HPDE6-E6E7 (cell line): ENCODE measurements around the gene SIN3A.
"Not testable (repeated sequence)": the region's sequence is repeated elsewhere in the genome, so short reads cannot be mapped to it uniquely, and the experiment has no call there.

ENCODE experiments used
- DNase-seq: peaks from one replicate; pipeline ENCODE4 v3.0.0; 2011; ENCODE audit warnings: missing footprints; ENCODE audit errors: extremely low spot score

Gene SIN3A

DNA sequence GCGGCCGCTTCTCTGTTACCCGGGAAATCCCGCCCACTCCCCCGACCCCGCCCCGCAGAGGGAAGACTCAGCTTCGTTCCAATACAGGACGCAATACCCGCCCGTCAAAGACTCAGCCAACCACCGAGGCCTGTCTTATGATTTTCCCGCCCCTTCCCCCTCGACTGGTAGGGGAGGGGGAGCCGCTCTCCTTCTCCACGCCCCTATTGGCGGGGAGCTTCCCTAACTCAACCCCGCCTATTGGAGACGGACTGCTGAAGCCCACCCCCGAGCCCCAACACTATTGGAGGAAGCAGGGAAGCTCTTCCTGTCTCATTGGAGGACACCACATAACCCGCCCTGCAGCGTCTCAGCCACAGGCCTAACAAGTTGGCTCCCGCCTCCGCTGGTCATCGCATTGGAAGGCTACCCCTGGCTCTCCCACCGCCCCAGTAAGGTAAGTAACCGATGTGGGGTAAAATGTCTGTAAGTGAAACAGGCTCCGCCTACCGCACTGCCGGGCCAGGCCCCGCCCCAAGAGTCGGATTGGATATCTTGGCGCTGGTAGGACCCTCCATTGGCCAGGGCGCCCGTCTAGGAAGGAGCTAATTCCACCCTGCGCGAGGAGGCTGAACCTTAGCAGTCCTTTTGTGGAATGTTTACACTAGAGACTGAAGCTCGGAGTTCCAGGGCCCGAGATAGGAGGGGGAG lies at the start of gene SIN3A:
Gene SIN3A (minus strand): TSS at position 17 of the 690 bp plus-strand sequence. CDS start 21,315 bp downstream, outside the sequence.
- peak; percentile 89 for DNase-seq

- DNase-seq = no peak
Observed at GRCh38 chr15:75493732-75494131, 42.2 kb upstream of the SIN3A start.

DNA sequence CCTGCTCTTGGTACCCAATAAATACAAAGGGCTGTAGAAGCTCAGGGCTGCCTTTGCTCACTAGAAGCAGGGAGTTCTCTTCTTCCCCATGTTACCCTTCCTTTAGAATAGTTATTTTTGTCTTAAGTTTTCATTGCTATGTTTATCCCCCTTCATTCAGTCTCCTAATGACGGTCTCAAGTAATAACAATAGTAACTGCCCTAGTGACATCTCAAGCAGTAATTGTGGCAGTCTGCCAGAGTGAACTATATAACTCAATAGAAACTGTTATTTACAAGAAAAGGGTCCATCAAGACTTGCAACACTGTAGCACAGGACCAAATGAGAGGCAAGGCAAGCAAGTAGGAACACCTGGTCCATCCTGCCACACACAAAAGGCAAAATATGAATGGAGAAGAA lies 32.5 kb upstream of the SIN3A start:
- DNase-seq = no peak

DNA sequence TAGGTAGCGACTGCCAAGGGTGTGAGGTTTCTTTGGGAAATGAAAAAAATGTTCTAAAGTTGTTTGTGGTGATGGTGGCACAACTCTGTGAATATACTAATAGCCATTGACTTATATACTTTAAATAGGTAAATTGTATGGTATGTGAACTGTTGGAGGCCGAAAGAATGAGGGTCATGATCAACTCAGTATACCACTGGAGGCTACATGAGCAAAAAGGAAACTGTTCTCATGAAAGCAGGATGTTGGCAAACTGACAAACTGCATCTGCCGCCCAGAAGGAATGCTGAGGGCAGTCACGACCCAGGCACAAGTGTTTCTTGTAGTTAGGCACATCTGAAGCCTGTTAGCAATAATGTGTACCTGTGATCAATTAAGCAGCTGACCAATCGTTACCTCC lies 32.1 kb upstream of the SIN3A start:
- DNase-seq = not testable (repeated sequence)

DNA sequence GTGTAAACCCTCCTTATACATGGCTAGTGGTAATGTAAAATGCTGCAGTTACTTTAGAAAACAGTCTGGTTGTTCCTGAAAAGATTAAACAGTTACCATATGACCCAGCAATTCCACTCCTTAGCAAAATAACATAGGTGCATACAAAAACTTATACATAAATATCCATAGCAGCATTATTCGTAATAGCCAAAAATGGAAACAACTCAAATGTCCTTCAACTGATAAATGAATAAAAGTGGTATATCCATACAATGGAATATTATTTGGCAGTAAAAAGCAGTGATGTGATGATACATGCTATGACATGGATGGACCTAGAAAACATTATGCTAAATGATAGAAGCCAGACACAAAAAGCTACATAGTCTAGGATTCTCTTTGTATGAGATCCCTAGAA lies 31.6 kb upstream of the SIN3A start:
- DNase-seq = no peak

DNA sequence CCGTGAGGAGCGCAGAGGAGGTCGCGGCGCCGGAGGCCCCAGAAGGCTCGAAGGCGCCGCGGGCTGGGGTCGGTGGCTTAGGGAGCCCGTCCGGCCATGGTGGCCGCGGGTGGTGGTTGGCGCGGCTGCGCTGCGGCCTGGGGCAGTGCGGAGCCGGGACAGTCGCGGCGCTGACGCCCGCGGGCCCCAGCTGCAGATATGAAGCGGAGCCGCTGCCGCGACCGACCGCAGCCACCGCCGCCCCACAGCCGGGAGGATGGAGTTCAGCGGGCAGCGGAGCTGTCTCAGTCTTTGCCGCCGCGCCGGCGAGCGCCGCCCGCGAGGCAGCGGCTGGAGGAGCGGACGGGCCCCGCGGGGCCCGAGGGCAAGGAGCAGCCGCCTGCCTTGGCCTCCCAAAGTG lies 29.0 kb upstream of the SIN3A start:
- not testable (repeated sequence) for DNase-seq

DNA sequence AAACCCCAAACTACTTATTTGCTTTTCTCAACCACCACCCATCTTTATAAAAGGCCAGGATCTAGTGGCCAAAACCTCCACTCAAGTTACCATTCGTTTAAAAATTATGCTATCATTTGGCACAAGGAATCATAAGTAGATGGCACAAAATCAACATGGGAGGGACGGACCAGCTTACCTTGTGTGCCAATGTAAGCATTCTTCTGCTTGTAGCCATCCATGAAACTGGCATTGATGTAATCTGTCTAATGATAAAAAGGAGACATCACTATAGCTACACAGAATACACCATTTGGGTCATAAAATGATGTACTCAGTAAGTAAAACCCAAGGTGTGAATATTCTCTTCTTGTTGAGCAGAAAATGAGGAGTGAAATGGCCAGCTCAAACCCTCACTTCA lies 28.2 kb upstream of the SIN3A start:
- DNase-seq = no peak

DNA sequence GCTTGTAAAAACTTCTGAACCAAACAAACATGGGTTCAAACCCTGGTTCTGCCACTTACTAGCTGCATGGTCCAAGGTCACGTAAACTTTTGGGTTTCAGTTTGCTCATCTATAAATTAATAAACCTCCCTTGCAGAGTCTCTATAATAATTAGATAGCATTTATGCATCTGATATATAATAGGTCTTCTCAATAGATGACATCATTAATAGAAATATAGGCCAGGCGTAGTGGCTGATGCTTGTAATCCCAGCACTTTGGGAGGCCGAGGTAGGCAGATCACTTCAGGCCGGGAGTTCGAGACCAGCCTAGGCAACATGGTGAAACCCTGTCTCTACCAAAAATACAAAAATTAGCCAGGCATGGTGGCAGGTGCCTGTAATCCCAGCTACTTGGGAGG lies 25.6 kb upstream of the SIN3A start:
- not testable (repeated sequence) for DNase-seq

DNA sequence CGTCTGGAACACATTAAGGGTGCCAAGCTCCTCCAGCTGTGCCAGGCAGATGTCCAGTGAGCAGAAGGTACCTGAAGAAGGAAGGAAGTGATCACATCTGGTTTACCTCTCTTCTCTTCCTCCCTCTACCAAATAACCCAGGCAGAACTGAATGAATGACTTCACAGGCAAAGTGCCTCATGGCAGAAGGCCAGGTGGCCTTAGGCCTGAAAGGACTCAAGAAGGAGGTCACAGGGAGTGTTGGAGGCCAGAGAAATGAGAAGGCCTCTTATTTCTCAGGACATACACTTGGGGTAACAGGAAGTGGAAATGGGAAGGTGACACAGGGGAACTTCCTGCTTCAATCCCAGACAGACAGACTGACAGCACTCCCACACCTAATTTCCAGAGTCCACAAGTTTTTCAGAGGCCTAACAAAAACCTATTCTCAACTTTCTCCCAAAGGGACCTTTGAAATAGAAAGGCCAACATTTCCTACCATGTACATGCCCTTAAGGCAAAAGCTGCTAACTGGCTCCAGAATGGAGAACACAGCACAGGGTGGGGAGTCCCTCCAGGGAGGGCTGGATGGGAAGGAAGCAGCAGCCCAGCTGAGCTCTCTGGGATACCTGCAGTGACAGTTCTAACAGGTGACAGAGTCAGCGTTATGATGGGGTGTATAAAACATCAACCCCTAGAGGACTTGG lies 17.6 kb upstream of the SIN3A start:
- no peak for DNase-seq

DNA sequence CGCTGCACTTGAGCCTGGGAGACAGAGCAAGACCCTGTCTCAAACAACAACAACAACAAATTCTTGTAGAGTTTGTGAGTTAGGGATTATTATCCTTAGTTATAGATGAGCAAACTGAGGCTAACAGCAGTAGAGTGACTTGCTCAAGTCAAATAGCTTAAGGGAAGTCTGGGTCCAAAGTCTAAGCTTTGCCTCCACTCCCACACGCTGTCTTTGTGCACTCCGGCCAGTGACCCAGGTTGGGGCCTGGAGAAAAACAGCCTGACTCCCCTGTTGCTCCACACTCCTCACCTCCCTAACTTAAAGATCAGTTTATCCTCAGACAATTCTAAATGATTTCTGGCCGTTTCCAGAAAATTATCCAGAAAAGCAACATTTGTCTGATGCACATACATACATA lies 9.2 kb upstream of the SIN3A start:
- no peak for DNase-seq

DNA sequence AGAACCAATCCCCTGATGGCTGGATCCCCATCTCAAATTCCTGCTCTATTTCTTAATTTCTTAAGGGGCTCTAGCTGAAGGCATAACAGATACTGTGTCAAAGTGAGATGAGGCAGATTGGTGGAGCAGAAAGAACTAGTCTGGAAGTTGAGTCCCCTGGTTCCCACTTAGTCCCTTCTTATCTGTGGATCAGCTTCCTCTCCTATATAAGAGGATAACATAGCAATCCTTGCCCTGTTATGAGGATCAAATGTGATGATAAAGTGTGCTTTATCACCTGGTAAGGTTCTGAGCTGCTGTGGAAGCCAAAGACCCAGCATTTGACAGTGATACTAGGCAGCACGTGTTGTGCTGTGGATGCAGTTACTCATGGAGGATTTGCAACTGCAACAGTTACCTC lies 8.1 kb upstream of the SIN3A start:
- no peak for DNase-seq

DNA sequence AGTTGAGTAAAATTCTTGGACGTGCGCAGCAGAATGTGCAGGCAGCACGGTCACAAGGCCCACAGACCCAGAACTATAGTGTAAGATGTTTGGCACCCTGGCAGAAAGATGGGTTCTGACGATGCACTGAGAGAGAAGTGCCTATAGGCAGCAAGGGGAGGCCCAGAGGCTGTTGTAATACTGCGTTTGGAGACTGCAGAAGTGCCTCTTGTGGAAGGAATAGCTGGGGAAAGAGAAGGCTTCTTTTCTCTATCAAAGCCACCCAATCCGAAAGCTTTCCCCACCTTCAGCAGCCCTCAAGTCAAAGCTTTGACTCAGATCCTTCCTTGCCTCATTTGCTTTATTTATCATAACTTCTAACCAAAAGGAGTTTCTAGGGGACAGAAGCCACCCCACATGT lies 5.2 kb upstream of the SIN3A start:
- DNase-seq = no peak

DNA sequence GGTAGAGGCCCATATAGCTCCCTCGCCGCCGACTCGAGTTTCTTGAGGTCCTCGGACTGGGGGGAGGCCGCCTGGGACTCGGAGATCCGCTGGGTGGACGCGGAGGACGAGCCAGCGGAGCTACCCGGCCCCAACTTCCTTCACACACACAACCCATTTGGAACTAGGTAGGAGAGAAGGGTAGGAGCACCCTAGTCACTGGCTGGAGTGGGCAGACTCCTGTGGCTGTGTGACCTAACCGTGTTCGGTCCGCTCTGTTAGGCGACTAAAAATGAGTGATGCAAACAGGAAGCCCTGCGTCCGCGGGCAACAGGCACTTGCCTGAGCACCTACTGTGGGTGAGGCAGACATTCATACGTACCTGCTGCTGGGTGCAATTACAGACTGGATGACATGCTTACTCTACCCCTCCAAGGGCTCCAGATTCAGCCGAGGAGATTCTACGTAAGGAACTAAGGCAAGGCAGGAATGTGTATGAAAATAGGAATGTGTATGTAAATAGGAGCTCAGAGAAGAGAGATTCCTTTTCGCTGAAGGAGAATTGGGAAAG lies 4.6 kb upstream of the SIN3A start:
- DNase-seq = no peak

DNA sequence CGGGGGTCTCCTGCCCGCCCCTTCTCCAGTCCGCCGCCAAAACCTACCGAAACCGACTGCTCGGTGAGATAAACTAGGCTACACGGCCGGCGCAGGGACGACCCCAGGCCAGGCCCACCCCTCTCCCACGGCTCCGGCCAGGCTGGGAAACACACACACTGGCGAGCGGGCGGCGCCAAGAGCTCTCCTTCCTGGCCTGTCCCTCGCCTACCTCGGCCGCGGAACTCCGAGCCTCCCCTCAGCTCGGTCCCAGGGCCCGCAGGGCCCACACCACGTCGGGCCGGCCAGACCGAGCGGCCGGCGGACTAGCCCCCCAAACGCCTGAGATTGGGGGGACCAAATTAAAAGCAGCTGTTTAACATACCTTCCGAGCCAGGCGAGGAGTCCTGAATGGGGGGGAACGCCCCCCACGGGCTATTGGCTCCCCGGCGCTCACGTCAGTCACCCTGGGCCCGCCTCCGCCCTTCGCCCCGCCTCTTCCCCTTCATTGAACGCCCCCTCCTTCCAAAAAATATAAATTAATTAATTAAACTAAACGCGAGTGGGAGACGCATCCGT lies 4.0 kb upstream of the SIN3A start:
- DNase-seq = peak; percentile 73

DNA sequence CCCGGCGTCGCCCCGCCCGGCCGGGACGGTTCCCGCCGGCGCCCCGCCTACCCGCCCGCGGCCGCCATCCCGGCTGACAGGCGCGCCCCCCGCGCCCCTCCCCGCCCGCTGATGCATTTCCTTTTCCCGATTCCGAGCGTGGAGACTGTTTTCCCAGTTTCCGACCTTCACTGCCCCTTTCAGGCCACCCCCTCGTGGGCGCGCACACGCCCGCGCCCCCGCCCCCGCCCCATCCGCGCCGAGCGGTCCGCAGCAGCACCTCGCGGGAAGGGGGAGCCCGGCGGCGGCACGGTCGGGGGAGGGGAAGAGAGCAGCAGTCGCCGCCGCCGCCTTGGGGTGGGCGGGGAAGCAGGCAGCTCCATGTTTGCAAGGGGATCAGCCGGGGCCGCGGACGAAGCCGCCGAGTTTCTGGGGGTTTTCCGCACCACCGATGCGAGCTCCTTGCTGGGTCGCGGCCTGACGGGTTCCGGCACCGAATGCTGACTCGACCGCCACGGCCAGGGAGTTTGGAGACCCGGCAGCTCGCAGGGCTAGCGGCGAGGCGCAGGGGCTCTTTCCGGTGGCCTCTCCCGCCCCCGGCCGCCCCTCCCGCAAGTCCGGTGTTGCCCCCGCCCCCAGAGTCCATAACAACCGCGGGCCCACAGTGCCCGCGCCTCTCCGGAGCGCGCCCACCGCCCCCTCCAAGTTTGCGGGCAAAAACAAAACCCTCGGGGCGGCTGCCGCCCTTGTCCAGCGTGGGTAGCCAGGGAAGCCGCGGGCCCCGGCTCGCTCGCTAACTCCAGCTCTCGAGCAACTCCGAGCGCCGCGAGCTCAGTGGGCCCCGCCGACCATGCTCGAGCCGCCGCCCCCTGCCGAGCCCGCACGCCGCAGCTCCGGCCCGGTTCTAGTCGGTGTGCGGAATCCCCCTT lies 3.2 kb upstream of the SIN3A start:
- DNase-seq = no peak

- DNase-seq = peak; percentile 93
Observed at GRCh38 chr15:75453703-75454470, 2.4 kb upstream of the SIN3A start.

GRCh38 chr15:75452865-75453702 lies 1.6 kb upstream of the SIN3A start:
- no peak for DNase-seq

GRCh38 chr15:75452364-75452864 lies 924 bp upstream of the SIN3A start:
- peak; percentile 66 for DNase-seq

DNA sequence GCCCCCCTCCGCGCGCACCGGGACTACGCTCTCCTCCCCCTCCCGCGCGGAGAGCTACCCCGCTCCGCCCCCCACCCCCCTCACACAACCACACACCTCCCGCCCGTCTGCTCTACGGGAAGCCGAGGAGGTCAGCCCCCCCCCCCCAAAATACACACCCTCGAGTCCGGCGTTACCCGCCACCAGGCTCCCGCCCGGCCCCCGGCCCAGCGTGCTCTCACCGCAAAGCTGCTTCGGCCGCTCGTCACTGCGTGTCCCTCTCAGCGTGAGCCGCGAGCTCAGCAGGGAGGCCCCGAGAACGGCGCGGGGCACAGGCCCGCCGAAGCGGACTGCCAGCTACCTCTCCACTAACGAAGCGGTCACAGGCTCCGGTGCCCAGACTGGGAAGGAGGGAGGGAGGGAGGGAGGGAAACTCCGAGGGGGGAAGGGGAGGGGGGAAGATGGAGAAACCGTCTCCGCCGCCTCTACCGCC lies 252 bp downstream of the SIN3A start:
- no peak for DNase-seq
